GM19467 (cell line): ENCODE results near the gene LRPAP1.

Source experiments
- ATAC-seq: cut with Tn5 transposase; IDR thresholded peaks from one replicate; pipeline ENCODE4 v1.9.1; 2021; ENCODE audit warnings: mild to moderate bottlenecking, moderate library complexity; ENCODE audit not compliant: unreplicated experiment

LRPAP1 gene

DNA sequence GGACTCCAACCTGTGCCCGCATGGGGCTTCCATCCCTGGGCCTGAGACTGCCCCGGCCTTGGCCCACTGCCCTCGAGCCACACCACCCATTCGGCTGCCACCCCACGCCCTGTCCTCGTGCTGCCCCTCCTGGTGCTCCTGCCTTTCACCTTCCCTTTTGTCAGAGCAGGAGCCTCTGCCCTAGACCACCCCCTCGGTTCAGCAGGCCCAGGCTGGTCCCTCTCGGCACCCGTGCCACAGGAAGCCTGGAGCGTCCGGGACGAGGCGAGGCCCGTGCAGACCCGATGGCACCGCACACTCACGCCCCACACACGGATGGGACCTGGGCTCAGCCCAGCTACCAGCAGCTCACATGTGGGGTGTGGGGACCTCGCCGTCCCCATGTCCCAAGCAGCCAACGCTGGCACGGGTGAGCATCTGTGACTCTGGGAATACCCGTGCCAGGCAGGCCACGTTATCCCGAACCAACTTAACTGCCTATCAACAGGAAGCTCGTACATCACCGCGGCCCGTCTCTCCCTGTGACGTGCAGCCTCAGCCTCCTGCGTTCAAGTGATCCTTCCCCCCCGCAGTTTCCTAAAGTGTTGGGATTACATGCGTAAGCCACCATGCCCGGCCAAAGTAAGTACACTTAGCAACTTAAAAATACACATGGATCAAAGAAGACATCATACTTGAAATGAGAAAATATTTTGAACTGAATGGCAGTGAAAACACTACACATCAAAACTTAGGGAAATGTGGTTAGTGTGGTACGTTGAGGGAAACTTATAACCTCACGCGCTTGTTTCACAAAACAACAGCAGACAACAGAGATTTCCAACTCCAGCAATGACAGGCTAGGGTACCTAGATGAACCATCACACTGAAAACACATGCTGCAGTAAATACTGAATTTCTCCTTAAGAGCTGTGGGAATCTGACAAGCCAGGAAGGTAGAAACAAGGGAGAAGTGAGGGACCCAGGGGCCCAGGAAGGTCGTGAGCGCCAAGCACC lies 29.0 kb downstream of the LRPAP1 start:
- ATAC-seq = no peak

DNA sequence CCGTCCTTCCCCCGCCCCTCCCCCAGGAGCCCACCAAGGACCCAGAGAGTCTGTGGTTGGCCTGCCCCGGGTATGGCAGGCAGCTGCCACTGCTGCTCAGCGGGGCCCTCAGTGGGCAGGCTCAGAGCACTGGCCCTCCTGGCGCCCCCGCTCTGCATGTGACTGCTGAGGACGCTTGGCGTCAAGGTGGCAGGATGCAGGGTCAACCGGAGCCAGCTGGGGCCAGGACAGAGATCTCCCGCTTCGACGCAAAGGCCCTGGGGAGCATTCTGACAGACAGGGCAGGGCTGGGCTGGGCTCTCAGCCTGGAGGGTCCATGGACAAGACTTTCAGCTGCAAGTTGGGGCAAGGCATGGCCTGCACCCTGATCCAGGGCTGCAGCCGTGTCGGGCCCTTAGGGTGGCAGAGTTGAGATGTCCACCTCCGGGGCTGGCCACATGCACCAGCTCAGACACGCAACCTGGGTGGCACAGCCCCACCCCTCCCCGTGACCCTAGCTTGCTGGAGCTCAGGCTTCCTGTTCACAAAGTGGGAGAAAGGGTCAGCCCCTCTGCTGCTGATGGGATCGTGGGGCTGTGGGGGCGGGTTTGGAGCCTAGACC lies 30.3 kb downstream of the LRPAP1 start:
- ATAC-seq = no peak

DNA sequence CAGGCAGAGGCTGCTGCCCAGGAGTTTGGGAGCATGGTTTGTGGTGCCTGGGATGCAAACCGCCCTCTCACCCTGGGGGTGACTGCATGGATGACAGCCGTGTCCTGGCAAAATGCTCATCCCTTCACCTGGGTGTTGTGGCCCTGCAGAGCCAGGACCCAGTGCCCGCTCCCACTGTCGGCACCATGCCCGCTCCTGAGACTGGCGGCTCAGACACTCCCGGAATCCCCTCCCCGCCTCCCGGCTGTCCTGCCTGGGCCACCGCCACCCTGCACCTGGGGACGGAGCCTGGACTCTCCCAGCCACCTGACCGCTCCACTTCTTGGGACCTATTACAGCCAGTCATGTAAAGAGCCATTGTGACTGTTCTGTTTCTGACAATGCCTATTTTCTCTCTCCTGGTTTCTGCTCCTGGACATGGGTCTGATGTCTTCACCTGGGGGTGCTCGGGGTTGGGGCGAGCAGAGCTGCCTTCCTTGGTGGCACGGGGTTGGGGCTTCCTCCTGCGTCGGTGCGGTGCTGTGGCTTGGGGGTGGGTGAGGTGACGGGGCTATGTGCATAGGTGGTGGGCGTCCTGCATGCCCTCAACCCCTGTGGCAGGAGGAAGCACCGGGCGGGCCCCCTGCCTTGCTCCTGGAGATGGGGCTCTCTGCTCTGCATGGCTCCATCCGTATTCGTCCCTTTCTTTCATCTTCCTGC lies 30.9 kb downstream of the LRPAP1 start:
- no peak for ATAC-seq

DNA sequence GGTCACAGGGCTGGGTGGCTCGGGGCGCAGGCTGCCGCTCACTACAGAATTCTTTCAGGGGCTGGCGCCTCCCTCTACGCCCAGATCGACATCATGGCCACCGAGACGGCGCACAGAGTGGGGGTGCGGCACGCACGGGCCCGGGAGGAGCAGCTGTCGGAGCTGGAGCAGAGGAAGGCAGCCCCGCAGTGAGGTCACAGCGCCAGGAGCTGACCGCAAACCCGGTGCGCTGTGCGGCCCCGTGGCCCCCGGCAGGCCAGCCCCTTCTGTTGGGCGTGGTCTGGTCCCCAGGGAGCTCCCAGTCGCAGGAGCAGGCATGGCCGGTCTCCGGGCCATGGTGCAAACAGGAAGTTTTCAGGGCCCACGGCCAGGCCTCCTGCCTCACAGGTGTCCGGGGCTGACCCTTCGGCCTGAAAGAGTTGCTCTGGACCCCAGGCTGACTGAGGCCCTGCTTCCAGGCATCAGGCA lies 31.6 kb downstream of the LRPAP1 start:
- ATAC-seq = no peak

DNA sequence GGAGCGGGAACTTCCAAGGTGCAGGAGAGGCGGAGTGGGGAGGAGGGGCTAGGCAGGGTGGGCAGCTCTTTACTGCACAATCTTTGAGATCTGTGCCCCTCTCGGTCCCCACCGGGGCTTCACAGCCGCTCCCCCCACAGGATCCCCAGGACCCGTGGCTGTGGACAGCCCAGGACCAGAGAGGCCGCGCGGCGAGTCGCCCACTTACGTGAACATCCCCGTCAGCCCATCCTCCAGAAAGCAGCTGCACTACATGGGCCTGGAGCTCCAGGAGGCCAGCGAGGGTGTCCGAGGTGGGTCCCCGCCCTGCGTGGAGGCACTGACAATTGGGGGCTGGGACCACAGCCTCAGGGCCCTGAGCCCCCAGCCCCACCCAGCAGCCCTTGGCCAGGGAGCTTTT lies 32.1 kb downstream of the LRPAP1 start:
- no peak for ATAC-seq

DNA sequence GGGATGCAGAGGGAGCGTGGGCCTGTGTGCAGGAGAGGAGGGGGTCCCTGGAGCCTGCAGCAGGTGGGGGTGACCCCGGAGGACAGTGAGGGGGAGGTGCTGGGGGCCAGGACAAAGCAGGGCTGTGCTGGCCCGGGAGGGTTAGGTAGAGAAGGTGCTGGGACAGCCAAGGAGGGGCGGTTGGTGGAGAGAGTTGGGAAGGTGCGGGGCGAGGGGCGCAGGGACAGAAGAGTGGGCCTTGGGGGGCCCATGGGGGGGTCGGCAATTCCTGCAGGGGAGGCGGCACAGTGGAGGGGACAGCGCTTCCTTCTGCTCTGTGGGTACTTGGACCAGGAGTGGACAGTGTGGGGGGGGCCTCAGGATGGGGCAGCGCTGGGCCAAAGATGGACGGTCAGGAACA lies 32.5 kb downstream of the LRPAP1 start:
- ATAC-seq = no peak

DNA sequence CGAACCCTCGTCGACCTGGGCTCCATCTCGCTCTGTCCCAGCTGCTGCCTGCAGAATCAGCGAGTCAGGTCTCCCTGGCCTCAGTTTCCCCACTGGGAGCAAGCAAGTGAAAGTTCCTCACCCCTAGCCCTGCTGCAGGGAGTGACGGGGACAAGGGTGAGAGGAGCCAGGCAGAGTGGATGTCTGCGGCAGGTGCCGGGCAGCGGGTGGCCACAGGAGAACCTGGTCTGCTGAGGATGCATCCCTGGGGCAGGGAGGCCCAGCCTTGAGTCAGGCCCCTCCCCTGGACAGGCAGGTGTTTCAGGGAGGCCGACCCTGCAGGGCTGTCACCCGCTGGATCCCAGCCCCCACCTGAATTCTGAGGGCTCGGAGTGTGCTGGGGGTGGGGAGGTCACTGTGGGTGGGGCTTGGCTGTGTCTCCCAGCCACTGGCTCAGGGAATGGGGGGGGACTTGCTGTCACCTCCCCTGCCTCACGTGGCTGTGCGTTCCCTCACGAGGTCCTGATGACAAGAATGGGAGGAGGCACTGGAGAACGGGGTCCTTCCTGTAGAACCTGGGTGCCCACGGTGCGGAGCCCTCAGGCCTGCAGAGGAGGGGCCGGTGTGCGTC lies 33.2 kb downstream of the LRPAP1 start:
- ATAC-seq = no peak

DNA sequence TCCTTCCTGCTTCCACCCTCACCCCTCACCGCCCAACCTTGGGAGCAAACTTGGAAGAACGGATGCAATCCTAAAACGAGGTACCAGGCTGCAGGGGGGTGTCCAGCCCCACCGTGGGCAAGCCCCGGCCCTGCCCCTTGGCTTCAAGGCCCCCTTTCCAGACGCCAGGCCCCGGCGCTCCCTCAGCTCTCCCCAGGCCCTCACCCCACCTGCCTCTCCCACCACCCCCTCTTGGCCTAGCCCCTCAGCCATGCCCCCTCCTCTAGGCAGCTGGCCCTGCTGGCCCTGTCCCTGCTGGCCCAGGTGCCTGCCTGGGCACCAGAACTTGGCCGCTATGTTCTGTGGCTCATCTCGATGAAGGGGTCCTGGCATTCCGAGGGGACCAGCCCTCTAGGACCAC lies 33.8 kb downstream of the LRPAP1 start:
- no peak for ATAC-seq

DNA sequence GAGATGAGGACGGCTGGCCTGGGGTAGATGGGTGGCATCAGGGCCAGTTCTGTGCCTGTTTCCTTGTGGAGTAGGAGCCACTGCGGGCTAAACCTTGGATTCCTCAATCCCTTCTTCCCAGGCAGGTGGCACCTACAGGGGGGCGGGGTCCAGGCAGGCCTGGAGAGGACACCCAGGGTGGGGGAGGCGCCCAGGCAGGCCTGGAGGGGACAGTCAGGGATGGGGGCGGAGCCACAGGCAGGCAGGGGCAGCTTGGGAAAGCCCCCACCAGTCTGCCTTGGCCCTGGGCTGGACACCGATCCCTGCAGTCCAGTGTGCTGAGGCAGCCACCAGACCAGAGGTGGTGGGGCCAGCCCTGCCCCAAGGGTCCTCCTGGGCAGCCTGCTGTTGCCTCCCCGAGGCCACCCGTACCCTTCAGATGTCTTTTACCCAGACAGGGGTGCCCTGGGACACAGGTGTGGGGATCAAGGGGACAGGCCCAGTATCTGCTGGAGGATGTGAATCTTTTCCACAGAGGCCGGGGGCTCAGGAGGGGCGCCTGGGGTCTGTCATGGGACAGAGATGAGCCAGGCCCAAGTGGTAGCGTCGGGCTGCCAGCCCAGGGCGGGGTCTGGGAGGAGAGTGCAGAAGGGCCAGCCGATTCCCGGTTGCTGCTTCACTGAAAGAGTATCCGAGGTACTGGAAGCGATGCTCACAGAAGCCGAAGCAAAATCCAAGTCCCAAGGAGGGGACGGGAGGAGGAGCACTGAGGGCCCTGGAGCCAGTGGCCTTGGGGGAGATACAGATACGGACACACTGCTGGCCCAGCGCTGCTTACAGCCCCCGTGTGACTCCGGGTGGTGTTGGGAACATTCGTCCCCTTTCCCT lies 34.5 kb downstream of the LRPAP1 start:
- no peak for ATAC-seq

DNA sequence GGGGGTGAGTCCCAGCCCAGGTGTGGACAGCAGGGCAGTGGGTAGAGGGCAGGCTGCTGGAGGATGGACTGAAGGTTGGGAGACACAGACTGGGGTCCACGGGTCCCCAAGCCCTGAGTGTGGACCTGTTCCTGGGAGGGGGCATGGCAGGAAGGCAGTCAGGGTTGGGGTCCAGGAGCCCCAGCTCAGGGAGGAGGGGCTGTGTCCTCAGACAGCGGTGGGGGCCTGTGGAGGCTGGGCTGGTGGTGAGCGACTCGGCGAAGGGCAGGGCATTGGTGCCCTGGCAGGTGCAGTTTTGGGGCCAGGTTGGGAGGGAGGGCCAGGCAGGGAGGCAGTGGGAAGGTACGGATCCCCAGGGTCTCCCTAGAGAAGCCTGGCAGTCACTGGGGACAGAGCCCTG lies 35.1 kb downstream of the LRPAP1 start:
- no peak for ATAC-seq

DNA sequence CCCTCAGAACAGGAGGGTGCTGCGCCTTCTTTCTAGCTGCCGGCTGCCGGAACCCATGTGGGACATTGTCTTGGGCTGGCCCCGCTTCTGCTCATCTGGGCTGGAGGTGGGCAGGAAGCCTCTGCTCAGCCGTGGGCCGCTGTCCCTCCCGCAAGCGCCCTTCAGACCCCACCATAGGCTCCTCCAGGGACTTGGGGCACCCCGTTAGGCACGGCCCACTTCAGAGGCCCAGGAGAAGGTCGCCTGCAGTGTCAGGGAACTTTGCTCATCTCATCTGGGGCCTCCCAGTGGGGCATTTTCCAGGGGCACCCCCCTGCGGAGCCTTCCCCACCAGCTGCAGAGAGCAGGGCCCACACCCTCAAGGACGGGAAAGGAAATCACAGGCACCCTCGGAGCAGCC lies 36.2 kb downstream of the LRPAP1 start:
- no peak for ATAC-seq

DNA sequence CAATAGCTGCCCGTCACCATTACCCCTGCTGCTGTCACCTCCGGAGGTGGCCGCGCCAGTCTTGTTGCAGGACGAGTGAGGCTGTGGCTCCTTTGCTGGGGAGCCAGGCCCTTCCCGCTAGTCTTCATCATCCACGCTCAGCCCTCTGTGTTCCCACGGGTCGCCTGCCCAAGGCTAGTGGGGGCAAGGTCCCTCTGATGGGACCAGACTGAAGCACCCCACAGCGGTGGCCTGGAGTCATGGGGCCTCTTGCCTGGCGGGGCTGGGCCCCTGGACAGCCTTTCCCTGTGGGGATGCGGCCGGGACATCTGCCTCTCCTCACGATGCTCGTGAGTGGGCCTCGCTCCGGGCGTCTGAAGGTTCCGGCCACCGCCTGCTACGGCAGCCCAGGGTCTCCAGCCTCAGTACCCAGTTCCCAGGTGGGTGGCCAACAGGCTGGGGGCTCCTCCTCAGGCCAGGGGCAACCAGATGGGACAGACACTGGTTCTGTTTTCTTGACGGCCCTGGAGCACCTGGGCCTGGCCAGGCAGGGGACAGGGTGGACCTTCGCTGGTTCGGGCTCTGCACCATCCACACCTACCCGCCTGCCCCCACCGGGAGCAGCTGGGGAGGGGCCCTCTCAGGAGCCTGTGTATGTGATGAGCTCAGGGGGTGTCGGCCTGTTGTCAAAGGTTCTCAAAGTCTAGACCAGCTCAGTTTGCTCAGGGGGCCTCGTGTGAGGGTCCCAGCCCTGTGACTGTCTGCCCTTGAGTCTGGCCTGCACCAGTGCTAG lies 36.8 kb downstream of the LRPAP1 start:
- no peak for ATAC-seq

DNA sequence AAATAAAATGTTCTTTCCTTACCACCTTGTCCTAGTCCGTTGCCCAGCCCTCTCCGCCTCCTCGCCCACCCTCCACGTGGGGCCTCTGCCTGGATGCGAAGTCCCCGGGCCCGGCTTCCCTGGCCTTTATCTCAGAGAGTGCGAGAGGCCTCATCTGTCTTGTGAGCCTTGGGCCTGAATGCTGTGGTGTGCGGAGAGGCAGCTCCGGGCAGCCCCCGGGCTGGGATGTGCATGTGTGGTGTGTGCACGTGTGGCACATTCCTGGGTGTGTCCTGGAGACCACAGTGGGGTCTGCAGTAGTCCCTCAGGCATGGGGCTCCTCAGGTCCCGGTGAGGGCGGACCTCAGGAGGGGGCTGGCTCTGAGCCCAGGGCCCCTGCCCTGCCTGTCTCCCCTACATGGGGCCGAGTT lies 37.8 kb downstream of the LRPAP1 start:
- no peak for ATAC-seq

DNA sequence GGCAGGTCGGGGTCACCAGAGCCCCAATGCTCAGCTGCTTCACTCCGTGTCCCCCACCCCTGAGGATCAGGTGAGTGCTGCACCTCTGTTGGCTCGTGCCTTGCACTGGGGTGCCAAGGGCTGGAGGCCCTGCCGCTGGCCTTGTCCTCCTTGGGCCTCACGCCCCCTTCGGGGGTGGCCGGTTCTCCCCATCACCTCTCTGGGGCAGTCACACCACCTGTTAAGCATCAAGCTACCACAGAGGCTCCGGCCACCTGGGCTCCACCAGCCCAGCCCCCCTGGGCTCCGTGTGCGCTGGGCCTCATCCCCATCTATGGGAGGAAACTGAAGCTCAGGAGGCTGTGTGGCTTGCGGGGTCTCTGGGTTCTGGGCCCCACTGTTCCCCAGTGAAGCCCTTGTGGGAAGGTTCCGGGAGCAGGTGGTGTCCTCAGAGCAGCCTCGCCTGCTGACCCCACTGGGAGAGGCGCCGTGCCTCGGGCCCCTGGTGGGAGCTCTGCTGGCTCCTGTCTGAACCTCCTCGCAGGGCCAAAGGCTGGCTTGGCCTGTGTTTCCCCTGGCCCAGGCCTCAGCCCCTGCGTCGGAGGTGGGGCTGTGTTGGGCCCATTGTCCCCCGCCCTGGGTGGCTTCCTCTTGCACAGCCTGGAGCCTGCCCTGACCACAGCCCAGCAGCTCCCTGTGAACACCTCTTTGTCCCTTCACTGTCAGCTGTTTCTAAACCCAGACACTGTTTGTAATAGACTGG lies 38.3 kb downstream of the LRPAP1 start:
- ATAC-seq = no peak

DNA sequence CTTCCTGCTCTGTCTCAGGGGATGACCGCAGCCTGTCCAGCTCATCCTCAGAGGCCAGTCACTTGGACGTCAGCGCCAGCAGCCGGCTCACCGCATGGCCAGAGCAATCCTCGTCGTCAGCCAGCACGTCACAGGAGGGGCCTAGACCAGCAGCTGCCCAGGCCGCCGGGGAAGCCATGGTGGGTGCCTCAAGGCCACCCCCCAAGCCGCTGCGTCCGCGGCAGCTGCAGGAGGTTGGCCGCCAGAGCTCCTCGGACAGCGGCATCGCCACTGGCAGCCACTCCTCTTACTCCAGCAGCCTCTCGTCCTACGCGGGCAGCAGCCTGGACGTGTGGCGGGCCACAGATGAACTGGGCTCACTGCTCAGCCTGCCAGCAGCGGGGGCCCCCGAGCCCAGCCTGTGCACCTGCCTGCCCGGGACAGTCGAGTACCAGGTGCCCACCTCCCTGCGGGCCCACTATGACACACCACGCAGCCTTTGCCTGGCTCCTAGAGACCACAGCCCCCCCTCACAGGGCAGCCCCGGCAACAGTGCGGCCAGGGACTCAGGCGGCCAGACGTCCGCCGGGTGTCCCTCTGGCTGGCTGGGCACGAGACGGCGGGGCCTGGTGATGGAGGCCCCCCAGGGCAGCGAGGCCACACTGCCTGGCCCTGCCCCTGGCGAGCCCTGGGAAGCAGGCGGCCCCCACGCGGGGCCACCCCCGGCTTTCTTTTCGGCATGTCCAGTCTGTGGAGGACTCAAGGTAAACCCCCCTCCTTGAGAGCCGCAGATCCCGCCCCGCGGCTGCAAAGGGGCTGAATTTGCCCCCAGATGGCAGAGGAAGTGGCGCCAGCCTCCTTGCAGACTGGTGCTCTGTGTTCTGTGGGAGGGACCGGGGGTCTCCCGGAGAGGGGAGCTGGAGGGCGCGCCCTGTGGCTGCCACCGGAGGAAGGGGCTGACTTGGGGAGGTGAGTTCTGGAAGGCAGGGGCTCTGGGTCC lies 39.2 kb downstream of the LRPAP1 start:
- no peak for ATAC-seq

DNA sequence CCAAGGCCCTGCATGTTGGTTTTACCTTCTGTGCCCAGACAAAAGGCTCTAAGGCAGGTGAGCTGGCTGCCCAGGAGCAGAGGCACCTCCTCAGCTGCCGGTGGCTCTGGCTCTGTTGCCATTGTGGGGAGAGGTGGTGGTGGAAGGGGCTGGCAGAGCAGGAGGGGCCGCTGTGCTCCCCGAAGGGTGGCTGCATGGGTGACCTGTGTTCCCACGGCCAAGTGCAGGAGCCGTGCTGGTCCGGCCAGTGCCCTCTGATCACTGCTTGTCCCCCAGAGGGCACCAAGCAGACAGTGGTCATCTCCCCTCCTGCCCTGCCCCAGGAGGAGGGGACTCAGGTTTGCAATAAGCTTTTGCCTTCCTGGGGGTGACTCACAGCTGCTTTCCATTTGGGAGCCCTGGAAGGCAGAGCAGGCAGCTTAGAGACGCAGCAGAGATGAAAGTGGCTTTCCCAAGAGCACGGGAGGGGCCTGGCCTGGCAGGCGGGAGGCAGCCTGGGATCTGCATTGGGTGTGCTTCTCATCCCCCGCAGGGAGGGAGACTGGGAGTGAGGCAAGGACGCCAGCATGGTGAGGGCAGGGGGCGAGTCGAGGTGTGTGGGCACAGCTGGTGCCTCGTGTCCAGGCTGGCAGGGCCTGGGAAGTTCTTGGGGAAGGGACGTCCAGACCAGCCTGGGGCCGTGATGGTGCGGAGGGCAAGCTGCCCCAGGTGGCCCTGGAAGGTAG lies 40.4 kb downstream of the LRPAP1 start:
- ATAC-seq = no peak

DNA sequence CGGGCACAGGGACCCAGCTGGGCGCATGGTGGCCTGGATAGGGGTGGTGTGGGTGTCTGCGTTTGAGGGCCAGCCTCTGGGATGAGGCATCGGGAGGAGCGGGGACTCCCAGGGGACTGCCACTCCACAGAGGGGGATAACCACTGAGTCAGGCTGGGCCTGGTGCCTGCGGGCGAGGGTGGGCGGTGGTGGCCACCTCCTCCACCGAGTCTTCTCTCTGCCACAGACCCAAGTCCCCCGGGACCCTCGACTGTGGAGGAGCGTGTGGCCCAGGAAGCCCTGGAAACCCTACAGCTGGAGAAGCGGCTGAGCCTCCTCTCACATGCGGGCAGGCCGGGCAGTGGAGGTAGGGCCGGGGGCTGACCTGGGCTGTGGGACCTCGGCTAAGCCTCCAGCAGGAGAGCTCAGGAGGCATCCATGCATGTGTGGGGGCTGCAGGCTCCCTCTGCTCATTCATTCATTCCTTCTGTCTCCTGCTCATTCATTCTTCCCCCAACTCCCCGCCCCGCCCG lies 42.7 kb downstream of the LRPAP1 start:
- no peak for ATAC-seq
